Measurements from ENCODE around the gene MYL9.

DNA sequence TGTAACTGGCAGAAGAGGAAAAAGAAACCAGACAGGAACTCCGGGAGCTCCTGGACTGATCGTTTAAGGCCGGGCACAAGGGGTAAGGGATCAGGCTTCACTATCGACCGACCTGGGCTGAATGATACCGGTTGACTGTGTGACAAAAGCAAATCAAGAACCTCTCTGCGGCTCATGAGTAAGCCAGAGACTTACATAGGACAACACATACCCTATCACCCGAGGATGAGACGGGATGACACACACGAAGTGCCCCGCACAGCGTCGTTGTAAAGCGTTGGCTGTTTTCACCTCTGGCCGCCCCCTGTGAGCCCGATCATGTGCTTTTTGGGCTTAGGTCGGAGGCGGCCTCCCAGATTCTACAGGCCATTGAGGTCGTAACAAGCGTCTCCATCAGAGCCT lies 31.4 kb downstream of the MYL9 start:
- TF ChIP-seq, protein P1, sequence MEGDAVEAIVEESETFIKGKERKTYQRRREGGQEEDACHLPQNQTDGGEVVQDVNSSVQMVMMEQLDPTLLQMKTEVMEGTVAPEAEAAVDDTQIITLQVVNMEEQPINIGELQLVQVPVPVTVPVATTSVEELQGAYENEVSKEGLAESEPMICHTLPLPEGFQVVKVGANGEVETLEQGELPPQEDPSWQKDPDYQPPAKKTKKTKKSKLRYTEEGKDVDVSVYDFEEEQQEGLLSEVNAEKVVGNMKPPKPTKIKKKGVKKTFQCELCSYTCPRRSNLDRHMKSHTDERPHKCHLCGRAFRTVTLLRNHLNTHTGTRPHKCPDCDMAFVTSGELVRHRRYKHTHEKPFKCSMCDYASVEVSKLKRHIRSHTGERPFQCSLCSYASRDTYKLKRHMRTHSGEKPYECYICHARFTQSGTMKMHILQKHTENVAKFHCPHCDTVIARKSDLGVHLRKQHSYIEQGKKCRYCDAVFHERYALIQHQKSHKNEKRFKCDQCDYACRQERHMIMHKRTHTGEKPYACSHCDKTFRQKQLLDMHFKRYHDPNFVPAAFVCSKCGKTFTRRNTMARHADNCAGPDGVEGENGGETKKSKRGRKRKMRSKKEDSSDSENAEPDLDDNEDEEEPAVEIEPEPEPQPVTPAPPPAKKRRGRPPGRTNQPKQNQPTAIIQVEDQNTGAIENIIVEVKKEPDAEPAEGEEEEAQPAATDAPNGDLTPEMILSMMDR (IDR thresholded peaks at IDR 0.05) = no peak
- TF ChIP-seq NFIC (IDR thresholded peaks at IDR 0.05; ENCODE audit: borderline replicate concordance) = no peak

Measured in SK-N-SH (cell line).